GM21576 (cell line): ENCODE results near the gene ZNF804A.
A peak's percentile ranks its signal among the peaks of the same experiment; 100 is the strongest.

Experiments used
- ATAC-seq: cut with Tn5 transposase; IDR thresholded peaks from one replicate; pipeline ENCODE4 v1.9.1; 2021; ENCODE audit warnings: mild to moderate bottlenecking, moderate library complexity; ENCODE audit not compliant: unreplicated experiment

ZNF804A gene

GRCh38 chr2:184598316-184599053 is at the start of gene ZNF804A:
Gene ZNF804A (plus strand): TSS chr2:184598529. CDS start chr2:184598960, 431 bp downstream.
- ATAC-seq, result peak; percentile 84

- no peak for ATAC-seq
Measured at GRCh38 chr2:184549153-184549552, 49.2 kb upstream of the ZNF804A start.

- no peak for ATAC-seq
Measured at GRCh38 chr2:184551626-184552025, 46.7 kb upstream of the ZNF804A start.

DNA sequence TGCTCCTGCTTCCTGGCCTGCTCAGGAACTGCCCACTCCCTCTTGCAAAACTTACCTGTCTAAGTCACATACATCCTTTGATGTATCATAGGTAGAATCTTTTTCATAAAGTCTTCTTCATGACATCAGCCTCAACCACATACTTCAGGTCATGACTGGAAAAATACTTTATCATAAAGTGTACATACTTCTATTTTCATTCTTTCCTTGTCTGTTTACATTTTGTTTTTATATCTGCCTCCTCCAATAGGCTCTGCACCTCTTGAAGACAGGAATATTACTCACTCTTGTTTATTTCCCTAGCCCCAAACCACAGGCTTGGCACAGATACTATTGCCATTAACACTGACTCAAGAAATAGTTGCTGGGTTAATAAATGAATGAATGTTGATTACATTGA is 43.6 kb upstream of the ZNF804A start:
- ATAC-seq, result no peak

- ATAC-seq, result no peak
Measured at GRCh38 chr2:184555352-184555751, 43.0 kb upstream of the ZNF804A start.

DNA sequence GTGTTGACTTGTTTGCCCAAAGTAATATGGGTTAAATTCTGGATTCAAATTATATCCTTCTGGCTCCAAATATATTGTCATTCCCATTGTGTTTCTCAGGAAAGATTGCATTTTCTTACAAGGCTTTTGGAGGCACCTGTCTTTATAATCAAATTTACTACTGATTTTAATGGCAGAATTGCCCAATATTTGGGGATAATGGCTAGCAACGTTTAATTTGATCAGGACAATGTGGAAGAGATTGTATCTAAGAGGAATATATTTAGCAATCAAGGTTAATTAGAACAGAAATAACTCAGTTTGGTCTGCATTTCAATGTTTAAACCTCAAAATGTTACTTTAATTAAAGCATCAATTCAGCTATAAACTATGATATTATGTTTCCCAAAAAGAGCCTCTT is 41.7 kb upstream of the ZNF804A start:
- ATAC-seq, result no peak

GRCh38 chr2:184558713-184559464 is 39.4 kb upstream of the ZNF804A start:
- ATAC-seq, result no peak

GRCh38 chr2:184560603-184561002 is 37.7 kb upstream of the ZNF804A start:
- ATAC-seq, result no peak

DNA sequence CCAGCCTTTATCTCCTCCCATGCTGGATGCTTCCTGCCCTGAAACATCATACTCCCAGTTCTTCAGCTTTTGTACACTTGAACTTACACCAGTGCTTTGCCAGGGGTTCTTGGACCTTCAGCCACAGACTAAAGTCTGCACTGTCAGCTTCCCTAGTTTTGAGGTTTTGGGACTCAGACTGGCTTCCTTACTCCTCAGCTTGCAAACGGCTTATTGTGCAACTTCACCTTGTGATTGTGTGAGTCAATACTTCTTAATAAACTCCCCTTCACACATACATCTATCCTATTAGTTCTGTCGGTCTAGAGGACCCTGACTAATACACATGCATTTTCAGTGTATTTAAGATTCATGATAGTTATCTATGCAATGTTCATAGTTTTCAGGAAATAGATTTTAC is 35.8 kb upstream of the ZNF804A start:
- no peak for ATAC-seq

- ATAC-seq, result no peak
Measured at GRCh38 chr2:184564092-184564491, 34.2 kb upstream of the ZNF804A start.

GRCh38 chr2:184566716-184567115 is 31.6 kb upstream of the ZNF804A start:
- no peak for ATAC-seq

- ATAC-seq, result no peak
Measured at GRCh38 chr2:184577056-184577455, 21.3 kb upstream of the ZNF804A start.

GRCh38 chr2:184577743-184578142 is 20.6 kb upstream of the ZNF804A start:
- ATAC-seq, result no peak

DNA sequence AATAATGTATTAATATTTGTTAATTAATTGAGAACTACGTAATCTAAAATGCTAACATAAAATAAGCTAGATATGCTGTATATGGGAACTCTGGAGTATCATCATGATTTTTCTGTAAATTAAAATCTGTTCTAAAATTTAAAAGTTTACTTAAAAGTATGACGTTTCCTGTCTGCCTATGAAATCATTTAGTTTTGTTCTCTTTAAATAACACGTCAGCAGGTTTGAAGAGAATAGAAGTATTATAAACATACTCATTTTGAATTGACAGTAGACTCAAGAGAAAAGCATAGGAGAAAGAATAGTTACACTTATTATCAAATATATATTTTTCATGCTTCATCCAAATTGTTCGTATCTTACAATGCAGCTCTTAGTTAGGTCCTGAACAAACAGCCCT is 19.1 kb upstream of the ZNF804A start:
- ATAC-seq, result no peak

- ATAC-seq, result no peak
Measured at GRCh38 chr2:184581391-184581790, 16.9 kb upstream of the ZNF804A start.

DNA sequence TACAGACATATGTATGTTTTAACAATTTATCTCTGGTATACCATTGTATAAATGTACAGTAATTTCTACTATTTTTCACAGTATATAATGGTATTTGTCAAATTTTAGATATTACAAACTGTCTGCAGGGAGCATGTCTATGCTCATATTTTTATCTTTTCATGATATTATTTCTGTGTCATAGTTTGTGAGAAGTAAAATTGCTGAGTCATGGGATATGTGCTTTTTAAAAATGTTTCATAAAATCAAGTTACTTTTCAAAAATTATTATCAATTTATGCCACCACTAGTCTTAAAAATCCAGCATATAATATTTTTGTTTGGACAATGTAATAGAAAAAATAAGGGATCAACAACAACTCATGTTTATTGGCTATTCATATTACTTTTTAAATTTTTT is 9.1 kb upstream of the ZNF804A start:
- no peak for ATAC-seq

- no peak for ATAC-seq
Measured at GRCh38 chr2:184596819-184597411, 1.4 kb upstream of the ZNF804A start.

DNA sequence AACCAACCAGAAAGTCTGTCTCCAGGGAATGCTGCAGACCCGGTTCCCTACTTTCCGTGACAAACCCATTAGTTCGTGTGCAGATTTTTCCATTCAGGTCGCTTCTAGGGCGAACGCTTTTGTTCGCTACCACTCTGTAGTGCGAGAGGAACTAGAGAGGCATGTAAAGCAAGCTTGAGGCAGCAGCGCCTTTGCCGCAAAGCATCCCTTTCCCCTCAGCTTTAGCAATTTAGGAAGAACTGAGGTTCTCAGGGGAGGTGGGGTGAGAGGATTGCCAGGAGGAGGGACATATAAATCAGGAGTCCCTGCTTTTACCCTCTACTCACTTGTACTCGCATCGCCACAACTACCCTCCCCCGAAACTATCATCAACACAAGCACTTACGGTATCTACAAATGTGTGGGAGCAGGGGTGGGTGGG is 748 bp upstream of the ZNF804A start:
- ATAC-seq, result no peak

DNA sequence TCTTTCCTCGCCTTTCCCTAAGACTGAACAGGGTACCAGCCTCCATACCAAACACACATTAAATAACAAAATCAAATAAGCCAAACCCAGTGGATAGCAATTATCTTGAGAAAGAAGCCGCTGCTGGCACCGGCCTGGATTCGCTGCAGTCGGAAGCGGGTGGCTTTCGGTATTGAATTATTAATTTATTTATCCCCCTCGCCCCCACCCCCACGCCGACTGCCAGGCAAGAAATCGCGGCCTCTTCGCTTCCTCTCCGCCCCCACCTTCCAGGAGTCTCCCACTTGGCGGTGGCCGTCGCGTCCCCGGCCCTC is 370 bp upstream of the ZNF804A start:
- peak; percentile 1 for ATAC-seq

DNA sequence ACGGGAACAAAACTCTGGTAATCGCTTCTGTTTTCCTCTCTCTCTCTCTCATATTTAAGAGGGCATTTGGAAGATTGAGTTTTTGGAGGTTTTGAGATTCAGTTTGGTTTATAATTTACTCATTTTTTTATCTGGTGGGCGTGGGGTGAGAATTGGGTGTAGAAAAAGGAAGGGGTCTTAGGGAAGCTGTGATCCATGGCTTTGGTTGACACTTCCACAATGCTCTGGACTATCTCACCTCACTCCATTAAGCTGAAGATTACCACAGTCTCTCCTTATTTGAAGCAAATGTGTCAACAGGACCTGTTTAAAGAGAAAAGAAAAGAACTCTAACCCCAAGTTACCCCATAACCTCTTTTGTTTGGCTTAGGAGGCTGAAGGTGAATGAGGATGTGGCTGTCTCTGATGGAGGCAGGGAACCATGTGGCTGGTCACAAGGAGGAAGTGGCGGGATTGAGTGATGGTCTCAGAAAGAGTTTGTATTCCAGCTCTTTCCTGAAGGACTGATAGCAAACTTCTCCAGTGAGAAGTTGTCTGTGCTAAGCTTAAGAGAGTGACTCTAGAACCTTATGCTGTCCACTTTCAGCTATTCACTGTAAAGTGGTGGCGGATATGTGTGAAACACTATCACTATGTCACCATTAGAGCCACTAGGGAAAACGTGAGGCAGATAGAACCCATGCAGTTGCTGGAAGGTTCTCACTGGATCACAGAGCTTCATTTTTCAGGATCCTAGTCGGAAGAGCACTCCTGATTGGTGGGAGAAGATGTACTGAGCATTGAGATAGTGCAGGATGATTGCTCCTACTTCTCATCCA is 934 bp downstream of the ZNF804A start:
- ATAC-seq, result no peak

DNA sequence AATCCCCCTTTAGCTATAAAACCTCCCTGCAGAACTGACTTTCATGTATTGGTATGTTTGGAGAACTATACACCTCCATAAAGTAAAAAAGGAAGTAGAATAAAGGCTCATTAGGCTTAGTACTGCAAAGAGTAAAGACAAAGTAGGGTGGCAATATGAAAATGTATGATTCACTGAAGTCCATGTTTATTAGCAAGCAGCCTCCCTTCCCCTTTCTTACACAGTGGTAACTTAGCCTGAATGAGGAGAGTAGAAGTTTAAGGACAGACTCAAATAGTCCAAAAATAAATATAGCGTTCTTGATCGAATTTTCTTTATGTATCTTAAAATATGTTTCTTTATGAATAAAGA is 1.5 kb downstream of the ZNF804A start:
- no peak for ATAC-seq
